Gastroesophageal sphincter (tissue), 4 donors: ENCODE data around the gene RAB11FIP3. TPM values are rescaled to one million over a fixed set of nuclear protein-coding genes. Genes with fewer than 3 reads are reported as not detected.

ENCODE experiments used
- ATAC-seq: fragments of 150-250 bp; one replicate; pipeline ENCODE4 v1.9.1; 2016; ENCODE audit warnings: mild to moderate bottlenecking, moderate library complexity
- H3K27ac ChIP-seq, 4 donors: fragments of 200-600 bp; sonication (generic) in 3 of 4; 1 replicate in 3 of 4; 2 replicates in 1 of 4; pipeline ENCODE4 v1.5.1; 2016 to 2019
- H3K27me3 ChIP-seq: fragments of 200-600 bp; sonication (generic); one replicate; pipeline ENCODE4 v1.5.1; 2019
- H3K36me3 ChIP-seq, 2 donors: fragments of 200-600 bp; sonication (generic); one replicate each; pipeline ENCODE4 v1.5.1; 2019; ENCODE audit warnings: control low read depth in 1 of 2
- H3K4me1 ChIP-seq, 3 donors: fragments of 200-600 bp; sonication (generic); 1 replicate in 2 of 3; 2 replicates in 1 of 3; pipeline ENCODE4 v1.5.1; 2016 to 2019; ENCODE audit warnings: control low read depth in 2 of 3
- H3K4me3 ChIP-seq, 2 donors: fragments of 200-600 bp; sonication (generic); one replicate each; pipeline ENCODE4 v1.5.1; 2019; ENCODE audit warnings: mild to moderate bottlenecking in 1 of 2, moderate library complexity in 1 of 2
- H3K9me3 ChIP-seq, 3 donors: fragments of 200-600 bp; sonication (generic); one replicate each; pipeline ENCODE4 v1.5.1; 2017 to 2019; ENCODE audit warnings: control low read depth in 2 of 3
- EP300 ChIP-seq: sonication (generic); formaldehyde crosslinking; IDR thresholded peaks from one replicate; pipeline ENCODE4 v1.6.1; 2017; ENCODE audit warnings: antibody characterized with exemption, mild to moderate bottlenecking
- POLR2A ChIP-seq, 2 donors: fragments of 450-650 bp; IDR thresholded peaks; one replicate each; pipeline ENCODE4 v1.6.1; 2017; ENCODE audit warnings: antibody characterized with exemption in 2 of 2, mild to moderate bottlenecking in 2 of 2, moderate library complexity in 1 of 2
- POLR2AphosphoS5 ChIP-seq: sonication (generic); formaldehyde crosslinking; IDR thresholded peaks from one replicate; pipeline ENCODE4 v1.6.1; 2017; ENCODE audit warnings: antibody characterized with exemption
- WGBS, 2 donors: methylation state at CpG; one replicate each; pipeline ENCODE4 v1.1.5; 2018; ENCODE audit warnings: low coverage in 1 of 2; 5-methylcytosine and 5-hydroxymethylcytosine counted together
- total RNA-seq, 4 donors: library from RNA; depleted of rRNA; stranded (reverse); fragments of >200 nt; gene quantifications; one replicate each; pipeline ENCODE4 v1.1.0, GENCODE V29; 2016
- TF ChIP-seq, protein P1 (sequence below), 4 experiments: fragments of 200-600 bp in 2 of 4; fragments of 450-650 bp in 2 of 4; sonication (generic) in 1 of 4; IDR thresholded peaks; one replicate each; pipeline ENCODE4 v1.5.1; 2017 to 2019; ENCODE audit warnings: antibody characterized with exemption in 4 of 4, mild to moderate bottlenecking in 2 of 4, moderate library complexity in 2 of 4

The RAB11FIP3 gene
- total RNA-seq, 4 donors from 2014 or later: 47.4 to 88.9 (median 58.6) TPM

DNA sequence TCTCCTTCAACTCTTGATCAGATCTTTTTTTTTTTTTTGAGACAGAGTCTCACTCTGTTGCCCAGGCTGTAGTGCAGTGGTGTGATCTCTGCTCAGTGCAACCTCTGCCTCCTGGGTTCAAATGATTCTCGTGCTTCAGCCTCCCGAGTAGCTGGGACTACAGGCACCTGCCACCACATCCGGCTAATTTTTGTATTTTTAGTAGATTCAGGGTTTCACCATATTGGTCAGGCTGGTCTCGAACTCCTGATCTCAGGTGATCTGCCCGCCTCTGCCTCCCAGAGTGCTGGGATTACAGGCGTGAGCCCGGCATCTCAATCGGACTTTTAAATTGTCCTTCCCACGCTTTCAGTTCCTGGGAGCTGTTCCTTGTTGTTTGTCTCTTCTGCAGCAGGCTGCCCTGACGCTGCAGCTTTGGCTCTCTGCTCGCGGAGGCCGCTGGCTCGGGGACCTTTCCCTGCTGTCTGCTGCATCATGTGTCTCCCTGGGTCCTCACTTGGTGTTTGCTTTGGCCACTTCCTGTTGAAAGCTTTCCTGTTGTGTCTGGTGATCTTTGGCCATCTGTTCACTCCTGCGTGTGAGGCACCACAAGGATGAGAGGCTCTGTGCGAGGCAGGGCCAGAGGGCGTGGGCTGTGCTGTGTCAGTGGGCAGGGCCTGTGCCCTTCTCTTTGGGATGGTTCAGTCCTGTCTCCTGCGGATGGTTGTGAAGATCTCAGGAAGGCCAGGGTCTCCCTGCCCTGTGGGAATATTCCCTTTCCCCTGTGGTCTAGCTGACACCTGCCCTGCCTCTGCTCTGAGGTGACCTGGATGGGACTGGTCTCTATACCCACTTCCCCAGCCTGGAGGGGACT lies 83.7 kb downstream of the RAB11FIP3 start:
- H3K36me3 ChIP-seq: peaks cover 0 to 81% of the 10 kb centered on the region in 2 donors
- no peak overlapping the region for H3K4me3 ChIP-seq
- H3K4me1 ChIP-seq: no peaks in the 10 kb centered on the region
- TF ChIP-seq, protein P1, sequence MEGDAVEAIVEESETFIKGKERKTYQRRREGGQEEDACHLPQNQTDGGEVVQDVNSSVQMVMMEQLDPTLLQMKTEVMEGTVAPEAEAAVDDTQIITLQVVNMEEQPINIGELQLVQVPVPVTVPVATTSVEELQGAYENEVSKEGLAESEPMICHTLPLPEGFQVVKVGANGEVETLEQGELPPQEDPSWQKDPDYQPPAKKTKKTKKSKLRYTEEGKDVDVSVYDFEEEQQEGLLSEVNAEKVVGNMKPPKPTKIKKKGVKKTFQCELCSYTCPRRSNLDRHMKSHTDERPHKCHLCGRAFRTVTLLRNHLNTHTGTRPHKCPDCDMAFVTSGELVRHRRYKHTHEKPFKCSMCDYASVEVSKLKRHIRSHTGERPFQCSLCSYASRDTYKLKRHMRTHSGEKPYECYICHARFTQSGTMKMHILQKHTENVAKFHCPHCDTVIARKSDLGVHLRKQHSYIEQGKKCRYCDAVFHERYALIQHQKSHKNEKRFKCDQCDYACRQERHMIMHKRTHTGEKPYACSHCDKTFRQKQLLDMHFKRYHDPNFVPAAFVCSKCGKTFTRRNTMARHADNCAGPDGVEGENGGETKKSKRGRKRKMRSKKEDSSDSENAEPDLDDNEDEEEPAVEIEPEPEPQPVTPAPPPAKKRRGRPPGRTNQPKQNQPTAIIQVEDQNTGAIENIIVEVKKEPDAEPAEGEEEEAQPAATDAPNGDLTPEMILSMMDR (IDR thresholded peaks at IDR 0.05): no peak
- TF ChIP-seq EP300 (no peak), POLR2AphosphoS5 (no peak), POLR2A (IDR thresholded peaks at IDR 0.05) (no peak)
- H3K27ac ChIP-seq: no peak overlapping the region
- no peak for ATAC-seq
- H3K9me3 ChIP-seq: no peaks in the 10 kb centered on the region
- no peaks in the 10 kb centered on the region for H3K27me3 ChIP-seq
- WGBS, 2 donors: 79 to 88% methylated on average over 8 of the region's 18 CpGs

DNA sequence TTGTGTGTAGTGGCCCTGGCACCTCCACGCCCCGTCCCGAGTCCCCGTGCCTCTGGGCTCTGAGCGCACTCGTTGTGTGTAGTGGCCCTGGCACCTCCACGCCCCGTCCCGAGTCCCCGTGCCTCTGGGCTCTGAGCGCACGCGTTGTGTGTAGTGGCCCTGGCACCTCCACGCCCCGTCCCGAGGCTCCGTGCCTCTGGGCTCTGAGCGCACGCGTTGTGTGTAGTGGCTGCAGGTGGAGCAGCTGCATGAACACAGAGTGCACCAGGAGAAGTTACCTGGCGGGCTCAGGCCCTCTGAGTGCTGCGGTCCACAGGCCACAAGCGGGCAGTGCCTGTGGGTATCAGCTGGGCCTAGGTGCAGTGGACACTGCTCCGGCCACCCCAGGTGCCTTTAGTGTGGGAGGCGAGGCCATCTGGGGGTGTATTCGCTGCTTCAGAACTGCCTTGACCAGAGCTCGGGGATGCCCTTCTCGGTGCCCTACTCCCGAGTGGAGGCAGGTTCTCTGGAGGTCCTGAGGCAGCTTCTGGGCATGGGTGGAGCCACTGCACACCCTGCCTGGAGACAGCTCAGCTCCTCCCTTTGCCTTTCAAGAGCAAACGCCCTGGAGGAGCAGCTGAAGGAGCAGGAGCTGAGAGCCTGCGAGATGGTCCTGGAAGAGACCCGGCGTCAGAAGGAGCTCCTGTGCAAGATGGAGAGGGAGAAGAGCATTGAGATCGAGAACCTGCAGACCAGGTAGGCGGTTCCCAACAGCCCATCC lies 84.8 kb downstream of the RAB11FIP3 start:
- peaks cover 0 to 88% of the 10 kb centered on the region in 2 donors for H3K36me3 ChIP-seq

DNA sequence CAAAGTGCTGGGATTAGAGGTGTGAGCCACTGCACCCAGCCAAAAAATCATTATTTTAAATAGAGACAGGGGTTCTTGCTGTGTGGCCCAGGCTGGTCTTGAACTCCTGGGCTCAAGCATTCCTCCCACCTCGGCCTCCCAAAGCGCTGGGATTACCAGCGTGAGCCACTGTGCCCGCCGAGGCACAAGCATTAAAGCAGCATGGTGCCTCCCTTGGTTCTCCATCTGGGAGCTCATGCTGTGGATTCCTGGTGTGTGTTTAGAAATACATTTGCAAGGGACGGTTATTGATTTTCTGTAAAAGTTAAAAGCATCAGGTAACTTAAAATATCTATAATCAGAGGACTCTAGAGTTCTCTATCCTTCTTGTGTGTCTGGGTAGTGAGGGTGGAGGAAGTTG lies 87.4 kb downstream of the RAB11FIP3 start:
- Histone ChIP-seq H3K4me1 (no peaks in the 10 kb centered on the region), H3K36me3 (peaks cover 0 to 90% of the 10 kb centered on the region in 2 donors), H3K4me3 (no peak overlapping the region), H3K9me3 (no peaks in the 10 kb centered on the region), H3K27me3 (no peaks in the 10 kb centered on the region), H3K27ac (no peak overlapping the region)
- TF ChIP-seq, protein P1 (IDR thresholded peaks at IDR 0.05): no peak
- TF ChIP-seq EP300: no peak
- TF ChIP-seq POLR2AphosphoS5: no peak
- no peak for TF ChIP-seq POLR2A (IDR thresholded peaks at IDR 0.05)
- no peak for ATAC-seq
- WGBS, 2 donors: 82 to 83% methylated on average over 1 to 4 of the region's 6 CpGs

More for the DNA sequence above, 84.8 kb downstream of the RAB11FIP3 start:
- WGBS, 2 donors: no CpG with 5 or more reads among the region's 35 CpGs
- Histone ChIP-seq H3K27me3 (no peaks in the 10 kb centered on the region), H3K4me1 (no peaks in the 10 kb centered on the region), H3K4me3 (no peak overlapping the region), H3K27ac (no peak overlapping the region), H3K9me3 (no peaks in the 10 kb centered on the region)
- TF ChIP-seq POLR2AphosphoS5: no peak
- TF ChIP-seq EP300: no peak
- TF ChIP-seq, protein P1 (IDR thresholded peaks at IDR 0.05): no peak
- TF ChIP-seq POLR2A (IDR thresholded peaks at IDR 0.05): no peak
- no peak for ATAC-seq

DNA sequence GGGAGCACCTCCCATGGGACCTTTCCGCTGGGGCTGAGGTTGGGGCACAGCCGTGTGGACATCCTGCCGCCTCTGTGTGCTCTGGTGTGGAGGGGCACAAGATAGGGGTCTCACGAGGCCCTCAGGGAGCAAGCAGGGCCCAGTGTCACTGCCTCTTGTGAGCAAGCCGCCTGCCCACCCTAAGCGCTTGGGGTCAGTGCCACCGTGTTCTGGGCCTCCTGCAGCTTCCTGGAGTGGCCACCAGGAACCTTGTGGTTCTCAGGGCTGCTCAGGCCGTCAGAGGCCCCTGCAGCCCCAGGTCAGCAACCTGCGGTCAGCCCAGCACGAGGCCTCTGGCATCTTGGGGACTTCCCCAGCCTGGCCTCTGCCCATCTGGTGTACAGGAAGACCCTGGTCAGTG lies 88.5 kb downstream of the RAB11FIP3 start:
- Histone ChIP-seq H3K27me3 (no peaks in the 10 kb centered on the region), H3K27ac (no peak overlapping the region), H3K9me3 (no peaks in the 10 kb centered on the region), H3K4me1 (no peaks in the 10 kb centered on the region), H3K36me3 (peaks cover 0 to 94% of the 10 kb centered on the region in 2 donors), H3K4me3 (no peak overlapping the region)
- no peak for ATAC-seq
- no CpG with 5 or more reads among the region's 10 CpGs for WGBS, 2 donors
- TF ChIP-seq, protein P1 (IDR thresholded peaks at IDR 0.05): no peak
- TF ChIP-seq POLR2AphosphoS5: no peak
- TF ChIP-seq EP300: no peak
- TF ChIP-seq POLR2A (IDR thresholded peaks at IDR 0.05): no peak
